ENCODE measurements around the gene PSMB7.

PSMB7 gene

GRCh38 chr9:124415102-124415851 is at the start of gene PSMB7:
Gene PSMB7, minus strand, starts transcription at chr9:124415442. Its CDS starts 17 bp downstream, at chr9:124415425.
- peak; percentile 90 for DNase-seq (ENCODE audit: low read depth in 2 of 2)

GRCh38 chr9:124462739-124463138 is 47.5 kb upstream of the PSMB7 start:
- DNase-seq (ENCODE audit: low read depth in 2 of 2): no peak

- no peak for DNase-seq (ENCODE audit: low read depth in 2 of 2)
Measured at GRCh38 chr9:124458441-124458840, 43.2 kb upstream of the PSMB7 start.

DNA sequence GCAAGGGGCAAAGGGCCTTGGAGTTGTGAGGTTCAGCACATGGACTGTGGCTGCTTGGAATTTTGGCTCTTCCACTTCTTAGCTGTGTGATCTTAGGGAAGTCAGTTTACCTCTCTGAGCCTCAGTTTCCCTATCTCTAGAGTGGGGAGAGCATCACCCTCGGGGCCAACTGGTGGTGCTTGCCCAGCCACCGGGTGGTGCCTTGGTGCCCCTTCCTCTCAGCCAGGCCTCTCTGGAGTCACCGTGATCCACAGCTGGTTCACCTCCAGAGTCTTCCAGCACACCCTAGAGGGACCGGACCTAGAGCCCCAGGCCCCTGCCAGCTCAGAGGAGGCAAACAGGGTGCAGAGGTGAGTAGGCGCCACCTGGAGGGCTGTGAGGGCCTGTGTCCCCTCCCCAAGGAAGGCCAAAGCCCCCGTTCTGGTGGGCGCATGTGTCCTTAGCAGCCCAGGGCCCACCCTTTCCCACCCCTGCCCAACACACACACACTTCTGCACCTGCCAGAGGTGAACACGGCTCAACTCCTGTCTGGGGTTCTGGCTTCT is 42.7 kb upstream of the PSMB7 start:
- DNase-seq (ENCODE audit: low read depth in 2 of 2): no peak

DNA sequence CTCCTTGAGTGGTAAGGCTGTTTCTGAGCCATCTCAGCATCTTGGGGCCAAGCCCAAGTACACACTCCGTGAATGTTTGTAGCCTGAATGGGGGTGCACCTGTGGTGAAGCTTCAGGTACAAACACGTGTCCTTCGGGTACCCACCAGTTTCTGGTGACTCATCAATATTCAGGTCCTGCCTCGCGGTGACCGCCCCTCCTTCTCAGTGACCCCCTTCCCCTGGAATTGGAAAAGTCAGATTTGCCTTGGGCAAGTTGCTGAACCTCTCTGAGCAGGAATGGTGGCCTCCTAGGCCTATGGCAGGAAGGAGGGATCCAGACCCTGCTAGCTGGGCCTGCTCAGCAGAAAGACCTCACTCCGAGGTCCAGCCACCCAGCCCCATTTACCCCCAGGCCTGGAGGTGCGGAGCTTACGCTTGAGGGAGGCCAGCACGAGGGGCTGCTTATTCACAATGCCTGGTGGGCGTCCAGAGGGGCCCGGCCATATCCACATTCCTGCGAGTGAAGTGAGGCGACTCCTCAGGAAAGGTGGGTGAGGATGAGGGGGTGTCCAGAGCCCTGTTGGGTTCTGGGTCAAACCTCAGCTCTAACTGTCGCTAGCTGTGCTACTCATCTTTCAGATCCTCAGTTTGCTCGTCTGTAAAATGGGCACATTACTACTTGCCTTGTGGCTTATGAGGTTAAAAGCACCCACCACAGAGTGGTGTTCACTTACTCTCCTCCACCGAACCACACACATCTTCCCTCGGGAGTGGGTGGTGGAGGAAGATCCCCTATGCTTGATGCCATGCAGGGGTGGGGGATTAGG is 42.0 kb upstream of the PSMB7 start:
- no peak for DNase-seq (ENCODE audit: low read depth in 2 of 2)

DNA sequence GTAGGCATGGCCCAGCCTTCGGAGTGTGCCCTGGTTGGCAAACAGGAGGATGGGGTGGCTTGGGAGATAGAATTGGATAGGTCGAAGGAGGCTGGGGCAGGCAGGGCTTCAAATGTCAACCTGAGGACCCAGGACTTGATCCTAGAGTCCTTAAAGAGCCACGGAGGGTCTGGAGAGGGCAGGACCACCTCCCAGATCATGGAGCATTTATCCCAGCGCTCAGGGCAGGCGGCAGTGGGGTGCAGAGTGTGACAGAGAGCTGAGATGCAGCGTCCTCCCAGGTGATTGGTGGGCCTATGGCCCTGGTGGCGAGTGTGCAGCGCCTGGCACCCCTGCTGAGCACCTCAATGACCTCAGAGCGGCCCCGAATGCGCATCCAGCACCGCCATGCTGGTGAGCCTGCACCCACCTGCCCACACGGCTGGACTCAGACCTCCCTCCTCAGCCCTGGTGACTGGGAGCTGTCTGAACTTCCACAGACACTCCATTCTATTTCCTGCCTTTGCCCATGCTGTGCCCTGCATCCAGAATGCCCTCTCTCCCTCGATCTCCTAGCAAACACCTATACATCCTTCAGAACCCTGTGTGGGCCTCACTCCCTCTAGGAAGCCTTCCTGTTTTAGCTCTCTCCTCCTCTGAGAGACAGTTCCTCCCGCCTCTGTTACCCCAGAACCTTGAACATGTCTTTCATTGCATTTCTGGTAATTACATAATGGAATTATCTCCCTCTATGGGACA is 41.3 kb upstream of the PSMB7 start:
- no peak for DNase-seq (ENCODE audit: low read depth in 2 of 2)

GRCh38 chr9:124455820-124456219 is 40.6 kb upstream of the PSMB7 start:
- no peak for DNase-seq (ENCODE audit: low read depth in 2 of 2)

DNA sequence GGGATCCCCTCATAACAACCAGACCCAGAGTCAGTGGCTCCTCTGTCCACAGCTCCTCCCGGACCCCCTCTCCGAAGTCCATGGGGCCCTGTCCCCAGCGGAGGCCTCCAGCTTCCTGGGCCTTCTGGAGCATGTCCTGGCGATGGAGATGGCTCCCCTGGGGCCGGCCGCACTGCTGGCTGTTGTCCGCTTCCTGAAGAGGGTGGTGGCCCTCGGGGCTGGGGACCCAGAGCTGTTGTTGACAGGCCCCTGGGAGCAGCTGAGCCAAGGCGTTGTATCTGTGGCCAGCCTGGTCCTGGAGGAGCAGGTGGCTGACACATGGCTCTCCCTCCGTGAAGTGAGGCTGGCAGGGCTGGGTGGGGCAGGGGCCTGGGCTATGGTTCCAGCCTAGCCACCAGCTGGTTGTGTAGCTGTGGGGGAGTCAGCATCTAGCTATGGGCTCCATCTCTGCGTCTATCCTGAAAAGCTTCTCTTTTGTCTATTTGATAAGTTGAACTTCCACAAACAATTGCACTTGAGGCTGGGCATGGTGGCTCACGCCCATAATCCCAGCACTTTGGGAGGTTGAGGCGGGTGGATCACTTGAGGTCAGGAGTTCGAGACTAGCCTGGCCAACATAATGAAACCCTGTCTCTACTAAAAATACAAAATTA is 39.7 kb upstream of the PSMB7 start:
- DNase-seq (ENCODE audit: low read depth in 2 of 2): no peak

DNA sequence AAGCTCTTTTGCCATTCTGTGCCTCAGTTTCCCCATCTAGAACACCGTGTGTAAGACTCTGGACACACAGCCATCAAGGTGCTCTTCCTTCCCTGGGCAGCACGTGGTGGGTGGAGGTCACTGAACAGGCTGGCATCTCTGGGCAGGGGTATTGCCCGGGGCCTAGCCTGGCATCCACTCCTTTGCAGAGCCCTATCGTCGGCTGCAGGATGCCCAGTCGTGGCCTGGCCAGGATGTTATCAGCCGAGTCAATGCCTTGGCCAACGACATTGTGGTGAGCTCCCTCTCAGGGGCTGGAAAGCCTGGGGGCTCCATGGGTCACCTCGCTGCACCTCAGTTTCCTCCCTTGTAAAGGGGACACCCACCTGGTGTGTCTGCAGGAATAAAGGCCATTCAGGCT is 39.1 kb upstream of the PSMB7 start:
- DNase-seq (ENCODE audit: low read depth in 2 of 2): no peak

DNA sequence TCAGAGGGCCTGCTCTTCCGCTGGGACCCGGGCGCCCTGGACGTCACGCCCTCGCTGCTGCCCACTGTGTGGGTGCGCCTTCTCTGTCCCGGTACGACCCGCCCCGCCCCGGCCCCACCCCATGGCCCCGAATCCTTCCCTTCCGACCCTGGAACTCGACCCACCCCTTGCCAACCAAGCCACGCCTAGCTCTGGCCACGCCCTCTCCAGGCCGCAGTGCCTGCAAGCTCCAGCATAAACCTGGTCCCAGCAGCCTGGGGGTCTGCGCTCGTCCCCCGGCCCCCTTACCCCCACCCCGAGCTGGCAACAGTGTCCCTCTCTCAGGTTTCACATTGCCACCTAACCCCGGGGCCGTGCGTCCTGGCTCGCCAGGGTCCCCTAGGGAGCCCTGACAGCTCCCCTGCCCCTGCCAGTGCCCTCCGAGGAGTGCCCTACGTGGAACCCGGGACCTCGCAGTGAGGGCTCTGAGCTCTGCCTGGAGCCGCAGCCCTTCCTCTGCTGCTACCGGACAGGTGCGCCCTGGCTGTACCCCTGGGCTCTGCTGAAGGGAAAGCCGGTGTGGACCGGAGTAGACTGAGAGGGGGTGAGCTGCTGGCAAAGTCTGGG is 38.4 kb upstream of the PSMB7 start:
- no peak for DNase-seq (ENCODE audit: low read depth in 2 of 2)

GRCh38 chr9:124452841-124453585 is 37.8 kb upstream of the PSMB7 start:
- no peak for DNase-seq (ENCODE audit: low read depth in 2 of 2)

GRCh38 chr9:124452326-124452725 is 37.1 kb upstream of the PSMB7 start:
- DNase-seq (ENCODE audit: low read depth in 2 of 2): no peak

- DNase-seq (ENCODE audit: low read depth in 2 of 2): no peak
Measured at GRCh38 chr9:124450931-124451661, 35.9 kb upstream of the PSMB7 start.

GRCh38 chr9:124450241-124450924 is 35.1 kb upstream of the PSMB7 start, which contains the start of gene ADGRD2:
Gene ADGRD2, plus strand, starts transcription at chr9:124450451. Its CDS starts 1,216 bp downstream, at chr9:124451667.
- peak in 1 of 2 experiments; percentile 2 for DNase-seq (ENCODE audit: low read depth in 2 of 2)

- DNase-seq (ENCODE audit: low read depth in 2 of 2): no peak
Measured at GRCh38 chr9:124449381-124450151, 34.3 kb upstream of the PSMB7 start.

- no peak for DNase-seq (ENCODE audit: low read depth in 2 of 2)
Measured at GRCh38 chr9:124448019-124448418, 32.8 kb upstream of the PSMB7 start.

DNA sequence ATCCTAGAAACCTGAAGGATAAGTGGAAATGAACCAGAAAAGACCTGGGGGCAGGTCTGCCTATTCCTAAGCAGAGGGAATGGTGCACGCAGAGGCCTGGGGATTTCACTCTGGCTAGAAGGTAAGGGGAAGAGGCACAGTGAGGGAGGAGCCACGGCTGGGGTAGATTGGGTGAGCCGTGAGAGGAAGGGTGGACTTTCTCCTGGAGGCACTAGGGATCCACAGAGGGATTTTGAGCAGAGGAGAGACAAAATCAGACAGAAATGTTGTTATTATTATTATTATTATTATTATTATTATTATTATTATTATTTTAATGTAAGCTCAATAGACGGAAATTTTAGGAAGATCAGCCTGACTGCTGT is 32.0 kb upstream of the PSMB7 start:
- DNase-seq (ENCODE audit: low read depth in 2 of 2): no peak

DNA sequence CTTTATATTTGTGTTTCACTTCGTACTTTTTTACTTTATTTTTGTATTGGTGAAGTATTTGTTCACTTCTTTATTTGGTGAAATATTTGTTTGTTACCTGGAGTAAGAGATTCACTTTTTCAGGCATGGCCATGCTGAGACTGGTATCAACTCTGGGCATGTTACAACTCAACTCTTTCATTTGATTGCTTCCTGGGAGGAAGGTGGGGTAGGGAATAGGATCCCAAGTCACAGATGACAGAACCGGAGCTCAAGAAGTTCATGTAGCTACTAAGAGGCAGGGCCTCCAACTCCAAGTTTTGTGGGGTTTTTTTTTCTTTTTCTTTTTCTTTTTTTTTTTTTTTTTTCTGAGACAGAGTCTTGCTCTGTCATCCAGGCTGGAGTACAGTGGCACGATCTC is 28.9 kb upstream of the PSMB7 start:
- no peak for DNase-seq (ENCODE audit: low read depth in 2 of 2)

All from fibroblast of skin of left quadriceps (primary cell).